Suprapubic skin (tissue), 4 donors: ENCODE measurements around the gene ERI3.

Source experiments
- CTCF ChIP-seq, 2 donors: fragments of 200-600 bp in 1 of 2; fragments of 450-650 bp in 1 of 2; sonication (generic) in 1 of 2; IDR thresholded peaks; one replicate each; pipeline ENCODE4 v1.5.1; 2016 to 2019; ENCODE audit warnings: antibody characterized with exemption in 2 of 2, mild to moderate bottlenecking in 1 of 2, moderate library complexity in 1 of 2
- EP300 ChIP-seq: sonication (generic); formaldehyde crosslinking; IDR thresholded peaks from one replicate; pipeline ENCODE4 v1.6.1; 2017; ENCODE audit warnings: antibody characterized with exemption
- POLR2A ChIP-seq, 2 donors: fragments of 450-650 bp; IDR thresholded peaks; one replicate each; pipeline ENCODE4 v1.6.1; 2017; ENCODE audit warnings: antibody characterized with exemption in 2 of 2, mild to moderate bottlenecking in 2 of 2, moderate library complexity in 2 of 2
- POLR2AphosphoS5 ChIP-seq, 3 donors: sonication (generic); formaldehyde crosslinking; IDR thresholded peaks; one replicate each; pipeline ENCODE4 v1.6.1; 2017; ENCODE audit warnings: antibody characterized with exemption in 3 of 3

GRCh38 chr1:44310006-44310405 lies 45.1 kb downstream of the ERI3 start:
- no peak for TF ChIP-seq CTCF (IDR thresholded peaks at IDR 0.05)
- TF ChIP-seq POLR2A (IDR thresholded peaks at IDR 0.05) = no peak
- TF ChIP-seq POLR2AphosphoS5 (IDR thresholded peaks at IDR 0.05) = no peak
- TF ChIP-seq EP300 = no peak
